Superior temporal gyrus (tissue), 1 donor: ENCODE measurements around the gene DLX2.

Experiments
- DNase-seq: peaks from one replicate; pipeline ENCODE4 v3.0.0-alpha.2; 2016; ENCODE audit errors: extremely low spot score

Gene DLX2

DNA sequence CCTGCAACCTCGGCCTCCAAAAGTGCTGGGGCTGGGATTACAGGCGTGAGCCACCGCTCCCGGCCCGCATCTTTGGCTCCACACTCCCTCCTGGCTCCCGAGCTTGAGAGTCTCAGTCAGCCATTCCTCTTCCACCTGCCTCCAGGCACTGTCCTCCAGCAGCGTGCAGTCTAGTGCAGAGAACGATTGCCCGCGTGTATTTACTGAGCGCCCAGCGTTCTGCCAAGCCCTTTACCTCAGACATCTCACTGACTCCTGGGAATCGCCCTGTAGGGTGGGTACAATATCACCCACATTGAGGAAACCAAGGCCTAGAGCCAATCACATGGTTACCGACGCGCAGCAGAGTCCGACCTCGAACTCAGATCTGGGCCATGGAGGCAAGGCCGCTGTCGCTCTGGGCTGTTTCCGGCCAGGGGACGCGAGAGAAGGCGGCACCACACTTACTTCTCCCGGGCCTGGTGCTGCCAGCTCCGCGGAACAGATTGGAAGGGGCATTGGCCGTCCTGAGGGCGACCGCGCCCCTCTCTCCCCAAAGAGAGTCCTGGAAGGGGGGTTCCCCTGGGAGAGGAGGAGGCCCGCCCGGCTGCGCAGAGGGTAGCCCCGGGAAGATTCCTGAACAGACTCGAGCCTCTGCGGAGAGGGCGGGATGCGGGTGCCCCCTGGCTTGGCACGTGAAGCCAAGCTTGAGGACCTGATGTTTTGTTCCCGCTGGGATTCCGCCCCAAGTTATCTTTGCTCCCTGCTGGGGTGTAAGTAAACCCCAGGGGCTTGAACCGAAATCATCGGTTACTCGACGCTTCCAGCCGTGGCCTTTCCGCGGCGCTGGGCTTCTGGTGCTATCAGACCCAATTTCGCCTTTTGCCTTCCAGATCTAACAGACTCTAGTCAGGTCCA, 5.2 kb upstream of the DLX2 start:
- DNase-seq = no peak

DNA sequence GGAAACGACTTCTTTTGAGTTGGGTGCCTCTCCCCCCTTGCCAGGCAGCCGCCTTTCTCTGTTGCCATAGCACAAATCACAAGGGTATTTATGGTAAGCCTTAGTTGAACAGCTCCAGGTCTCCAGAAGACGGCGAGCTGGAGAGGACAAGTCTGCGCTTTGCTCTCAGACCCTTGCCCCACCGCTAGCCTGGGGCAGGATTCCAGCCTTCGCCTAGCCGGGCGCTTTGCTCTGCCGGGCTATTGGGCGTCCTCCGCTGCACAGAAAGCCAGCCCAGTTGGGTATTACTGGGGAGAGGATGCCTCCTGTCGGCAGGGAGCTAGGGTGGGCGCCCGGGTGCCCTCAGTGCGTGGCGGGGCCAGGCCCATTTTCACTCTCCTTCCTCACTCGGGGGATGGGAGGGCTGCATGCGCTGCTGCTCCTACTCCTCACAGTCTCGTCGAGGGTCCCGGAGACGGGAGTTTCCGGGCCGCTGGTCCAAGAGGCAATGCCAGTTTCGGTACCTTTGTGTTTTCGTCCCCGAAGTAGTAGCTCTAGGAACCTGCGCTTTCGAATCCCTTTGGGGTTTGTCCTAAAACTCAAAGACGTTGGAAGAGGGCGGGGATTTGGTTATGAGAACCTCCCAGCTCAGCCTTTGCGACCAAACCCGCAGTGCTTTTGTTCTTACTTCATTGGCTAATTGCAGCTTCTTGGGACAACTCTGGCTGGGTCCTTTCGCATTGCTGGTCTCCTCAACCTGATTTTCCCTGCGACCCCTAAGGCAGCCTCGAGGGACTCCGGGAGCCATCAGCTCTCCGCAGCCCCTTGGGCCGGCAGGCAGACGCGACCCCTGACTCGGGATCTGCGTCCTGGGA, 3.6 kb upstream of the DLX2 start:
- DNase-seq = no peak

GRCh38 chr2:172105471-172106107, 2.9 kb upstream of the DLX2 start:
- no peak for DNase-seq

GRCh38 chr2:172103471-172104272, 972 bp upstream of the DLX2 start:
- DNase-seq = peak; percentile 72

- DNase-seq = no peak
Observed at GRCh38 chr2:172101821-172102390, 794 bp downstream of the DLX2 start.

GRCh38 chr2:172100935-172101820, 1.5 kb downstream of the DLX2 start:
- DNase-seq = no peak

DNA sequence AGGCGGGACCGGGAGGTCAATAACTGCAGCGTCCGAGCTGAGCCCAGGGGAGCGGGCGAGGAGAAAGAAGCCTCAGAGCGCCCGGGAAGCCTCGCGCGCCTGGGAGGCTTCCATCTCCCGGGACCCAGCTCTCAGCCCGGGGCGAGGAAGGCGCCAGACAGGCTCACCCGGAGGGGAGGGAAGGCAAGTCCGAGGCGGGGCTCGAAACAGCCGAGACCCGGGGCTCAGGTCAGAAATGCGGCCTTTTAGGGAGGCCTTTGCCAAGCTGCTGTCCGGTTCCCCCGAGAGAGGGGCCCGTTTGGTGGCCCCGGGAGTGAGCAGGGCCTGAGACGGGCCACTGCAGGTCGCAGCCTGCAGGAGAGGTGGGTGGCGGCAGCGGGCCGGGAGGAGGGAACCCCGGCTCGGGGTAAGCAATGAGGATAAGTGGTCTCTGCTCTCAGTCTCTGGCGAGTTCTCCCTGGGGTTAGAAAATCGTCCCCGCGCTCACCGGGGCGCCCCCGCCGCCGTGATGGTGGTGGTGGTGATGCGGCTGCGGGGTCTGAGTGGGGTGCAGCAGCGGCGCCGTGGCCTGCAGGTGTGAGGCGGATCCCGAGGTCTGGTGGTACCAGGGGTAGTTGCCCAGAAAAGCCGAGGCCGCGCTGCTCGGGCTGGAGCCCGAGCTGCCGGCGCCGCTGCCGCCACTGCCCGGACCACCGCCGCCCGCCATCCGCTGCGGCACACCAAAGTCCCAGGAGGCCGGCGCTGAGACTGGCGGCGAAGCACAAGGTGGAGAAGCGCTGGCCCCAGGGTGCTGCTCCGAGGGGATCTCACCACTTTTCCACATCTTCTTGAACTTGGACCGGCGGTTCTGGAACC, 2.4 kb downstream of the DLX2 start:
- no peak for DNase-seq

GRCh38 chr2:172099472-172100079, 3.1 kb downstream of the DLX2 start:
- DNase-seq = no peak

- DNase-seq = no peak
Observed at GRCh38 chr2:172098650-172099471, 3.8 kb downstream of the DLX2 start.

DNA sequence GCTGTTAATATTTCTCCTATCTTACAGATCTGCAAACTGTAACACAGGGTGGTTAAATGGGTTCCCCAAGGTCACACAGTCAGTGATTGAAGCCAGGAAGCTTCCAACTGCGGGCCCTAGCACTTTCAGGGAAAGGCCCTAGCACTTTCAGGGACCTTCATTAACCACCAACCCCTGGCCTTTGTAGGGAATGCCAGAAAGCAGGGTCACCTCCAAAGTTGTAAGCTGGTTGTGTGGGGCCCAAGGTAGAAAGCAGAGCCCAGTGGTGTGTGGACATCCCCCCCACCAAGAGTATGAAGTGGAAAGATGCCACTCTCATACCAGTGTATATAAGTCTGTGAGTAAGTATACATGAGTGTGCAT, 4.4 kb downstream of the DLX2 start:
- no peak for DNase-seq

DNA sequence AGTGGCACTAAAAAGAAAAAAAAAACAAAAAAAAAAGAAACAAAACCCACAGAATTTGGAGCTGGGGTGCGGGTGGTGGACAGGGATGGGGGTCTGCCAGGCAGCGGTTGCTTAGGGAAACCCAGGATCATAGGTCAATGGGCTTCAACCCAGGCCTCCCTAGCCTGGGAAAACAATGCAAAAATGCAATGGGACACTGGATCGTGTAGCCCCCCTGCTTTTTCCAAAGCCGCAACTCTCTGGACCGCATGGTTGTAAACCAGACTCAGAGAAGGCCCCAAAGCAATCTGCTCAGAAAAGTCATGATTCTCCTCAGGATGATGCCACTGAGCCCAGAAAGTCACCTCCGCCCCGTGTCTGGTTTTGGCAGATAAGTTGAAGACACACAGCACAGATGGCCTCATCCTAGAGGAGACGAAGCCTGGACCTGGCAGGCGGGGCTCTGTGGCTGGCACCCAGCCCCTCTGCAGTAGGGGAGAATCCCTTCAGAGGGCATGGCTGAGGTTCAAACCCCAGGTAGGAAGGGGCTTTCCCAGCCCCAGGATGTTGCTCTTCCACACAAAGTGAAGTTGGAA, 5.1 kb downstream of the DLX2 start:
- DNase-seq = no peak

GRCh38 chr2:172096626-172097547, 5.8 kb downstream of the DLX2 start:
- DNase-seq = no peak

DNA sequence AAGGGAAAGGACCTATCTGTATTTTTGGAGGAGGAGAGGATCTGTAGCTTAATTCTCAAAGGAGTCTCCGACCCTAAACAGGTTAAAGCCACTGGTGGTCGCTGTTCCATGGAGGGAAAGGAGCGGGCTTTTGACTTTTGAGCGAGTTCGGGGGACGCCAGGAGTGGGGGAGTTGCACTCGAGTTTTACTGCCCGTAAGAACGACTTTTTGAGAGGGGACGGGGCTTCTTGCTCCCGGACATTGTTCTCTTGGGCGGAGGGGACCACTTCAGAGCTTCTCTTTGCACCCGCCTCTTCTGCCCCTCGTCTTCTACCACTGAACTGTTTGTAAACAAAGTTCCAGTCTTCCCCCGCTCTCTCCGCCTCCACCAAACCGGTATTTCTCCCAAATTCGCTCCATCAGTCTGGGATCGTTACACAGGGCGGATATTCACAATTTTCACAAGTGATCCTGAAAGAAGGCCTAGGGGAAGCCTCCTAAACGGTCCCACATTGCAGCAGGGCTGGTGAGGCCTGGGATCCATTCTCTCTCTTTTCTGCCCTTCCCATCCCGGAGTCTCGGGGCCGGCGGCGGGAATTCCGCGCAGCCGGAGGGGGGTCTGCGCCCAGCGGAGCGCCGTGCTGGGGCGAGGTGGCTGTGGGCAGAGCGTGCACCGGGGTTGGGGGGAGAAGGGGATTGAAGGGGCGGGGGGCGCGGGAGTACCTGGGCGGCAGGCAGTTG, 6.6 kb downstream of the DLX2 start:
- DNase-seq = no peak

GRCh38 chr2:172095146-172095904, 7.4 kb downstream of the DLX2 start:
- DNase-seq = no peak
